Fibroblast of peridontal ligament (primary cell): ENCODE measurements around the gene IZUMO2.
"Not testable (repeated sequence)": the region's sequence is repeated elsewhere in the genome, so short reads cannot be mapped to it uniquely, and the experiment has no call there.

Experiments
- DNase-seq: peaks from one replicate; pipeline ENCODE4 v3.0.0-alpha.2; 2010; ENCODE audit errors: extremely low read depth

Gene IZUMO2

GRCh38 chr19:50136603-50137365, 26.3 kb downstream of the IZUMO2 start:
- DNase-seq: not testable (repeated sequence)

- DNase-seq: peak; percentile 2
Measured at GRCh38 chr19:50135856-50136602, 27.1 kb downstream of the IZUMO2 start.

GRCh38 chr19:50134777-50135719, 28.0 kb downstream of the IZUMO2 start:
- not testable (repeated sequence) for DNase-seq

GRCh38 chr19:50133518-50134492, 29.3 kb downstream of the IZUMO2 start:
- not testable (repeated sequence) for DNase-seq

- not testable (repeated sequence) for DNase-seq
Measured at GRCh38 chr19:50104012-50104411, 59.1 kb downstream of the IZUMO2 start.

- not testable (repeated sequence) for DNase-seq
Measured at GRCh38 chr19:50103405-50103804, 59.7 kb downstream of the IZUMO2 start.
